K562 (cell line): ENCODE measurements around the gene CRYBB1. TPM values are rescaled to one million over a fixed set of nuclear protein-coding genes. Genes with fewer than 3 reads are reported as not detected.

ENCODE experiments used
- ATAC-seq: fragments of 200-7000 bp; cut with Tn5 transposase; 3 replicates; pipeline ENCODE4 v1.9.1; 2020; ENCODE audit warnings: moderate library complexity
- BruUV-seq: library from RNA; stranded (reverse); fragments of 400-500 nt; replicated peaks from 2 replicates; lab custom pipeline; 2021; lab: Mats Ljungman, UMichigan
- CTCF ChIA-PET: fragments of 300-600 bp; formaldehyde crosslinking; extraction: SDS; loops from one replicate; lab custom pipeline; 2021; ENCODE audit warnings: low intra/inter-chr PET ratio; lab: Yijun Ruan, JAX
- POLR2A ChIA-PET: fragments of 300-600, 350-650 bp; sonication (Branson Sonifier 250); formaldehyde crosslinking; extraction: SDS; loops from one replicate; lab custom pipeline; 2021; ENCODE audit warnings: antibody characterized with exemption, inconsistent platforms; lab: Yijun Ruan, JAX
- DNase-seq, 4 experiments: peaks; one replicate each; pipeline versions ENCODE4 v3.0.0 to v3.0.0-alpha.2; 2011 to 2018; ENCODE audit warnings: low spot score in 3 of 4, mixed read lengths in 3 of 4; ENCODE audit errors: extremely low read depth in 1 of 4
- FAIRE-seq: peaks from 2 replicates; lab custom pipeline; 2011; peaks lifted over from hg19 to GRCh38; lab: Jason Lieb, UNC
- H2AFZ ChIP-seq: 2 replicates; pipeline ENCODE4 v1.6.0; 2011; ENCODE audit warnings: low read depth, low read length, control low read depth, inconsistent platforms
- H3K27ac ChIP-seq: fragments of 200-600 bp; 3 replicates; pipeline ENCODE4 v1.8.0; 2011; ENCODE audit warnings: low read depth, mild to moderate bottlenecking, control low read depth, inconsistent platforms, low read length, moderate library complexity, mixed read lengths; ENCODE audit errors: extremely low read depth
- H3K27me3 ChIP-seq, 2 experiments: fragments of 300-600 bp in 1 of 2; 2 replicates in 1 of 2; 3 replicates in 1 of 2; pipeline versions ENCODE4 v1.6.0 to v1.8.0; 2011; ENCODE audit warnings: inconsistent platforms in 2 of 2, low read length in 2 of 2, mild to moderate bottlenecking in 1 of 2, mixed read lengths in 1 of 2, moderate library complexity in 1 of 2; ENCODE audit not compliant: control insufficient read depth in 2 of 2, insufficient read depth in 2 of 2
- H3K36me3 ChIP-seq: fragments of 300-600 bp; 3 replicates; pipeline ENCODE4 v1.8.0; 2011; ENCODE audit warnings: mild to moderate bottlenecking, low read length, inconsistent platforms; ENCODE audit not compliant: control insufficient read depth, insufficient read depth
- H3K4me1 ChIP-seq, 2 experiments: fragments of 200-600 bp in 1 of 2; replicated peaks in 1 of 2; 2 replicates in 1 of 2; 3 replicates in 1 of 2; pipeline versions ENCODE4 v1.5.1 to v1.8.0; 2011; ENCODE audit warnings: inconsistent platforms in 2 of 2, low read length in 2 of 2, mild to moderate bottlenecking in 1 of 2, mixed read lengths in 1 of 2, moderate library complexity in 1 of 2; ENCODE audit not compliant: control insufficient read depth in 2 of 2, insufficient read depth in 2 of 2
- H3K4me2 ChIP-seq: 2 replicates; pipeline ENCODE4 v1.6.1; 2011; ENCODE audit warnings: low read length, control low read depth, inconsistent platforms, mixed read lengths; ENCODE audit not compliant: insufficient read depth
- H3K4me3 ChIP-seq: fragments of 200-600 bp; sonication (generic), shearing (Covaris generic); 2 replicates; pipeline ENCODE4 v1.5.1; 2016; ENCODE audit warnings: control low read depth, inconsistent platforms
- H3K79me2 ChIP-seq: fragments of 200-600 bp; 3 replicates; pipeline ENCODE4 v1.8.0; 2011; ENCODE audit warnings: low read length, inconsistent platforms; ENCODE audit not compliant: control insufficient read depth, insufficient read depth
- H3K9ac ChIP-seq, 2 experiments: 2 replicates each; pipeline versions ENCODE4 v1.6.0 to v1.6.1; 2011; ENCODE audit warnings: low read depth in 2 of 2, low read length in 2 of 2, control low read depth in 1 of 2, inconsistent platforms in 1 of 2, mild to moderate bottlenecking in 1 of 2, mixed read lengths in 1 of 2; ENCODE audit not compliant: insufficient read depth in 1 of 2
- H3K9me1 ChIP-seq: one replicate; pipeline ENCODE4 v1.6.0; 2011; ENCODE audit warnings: inconsistent platforms, mild to moderate bottlenecking, low read length, moderate library complexity; ENCODE audit not compliant: control insufficient read depth, insufficient read depth
- H3K9me3 ChIP-seq: replicated peaks from 2 replicates; pipeline ENCODE4 v1.5.1; 2011; ENCODE audit warnings: low read depth, low read length, inconsistent platforms; ENCODE audit not compliant: control insufficient read depth, insufficient read depth
- H4K20me1 ChIP-seq: replicated peaks from 2 replicates; pipeline ENCODE4 v1.6.1; 2011; ENCODE audit warnings: low read length, inconsistent platforms, mixed read lengths; ENCODE audit not compliant: control insufficient read depth, insufficient read depth
- AFF4 ChIP-seq: sonication (generic); formaldehyde crosslinking; IDR thresholded peaks from 2 replicates; pipeline ENCODE4 v1.8.0; 2023; ENCODE audit warnings: mild to moderate bottlenecking, missing genetic modification reagents
- NCOA4 ChIP-seq: fragments of 450-650 bp; IDR thresholded peaks from 2 replicates; pipeline ENCODE4 v1.6.1; 2018; ENCODE audit warnings: mild to moderate bottlenecking; ENCODE audit not compliant: partially characterized antibody
- NFIC ChIP-seq: fragments of 450-650 bp; IDR thresholded peaks from 2 replicates; pipeline ENCODE4 v1.6.1; 2017; ENCODE audit warnings: mild to moderate bottlenecking, inconsistent platforms
- POLR2AphosphoS5 ChIP-seq: IDR thresholded peaks from 2 replicates; pipeline ENCODE4 v1.6.1; 2011; ENCODE audit warnings: mild to moderate bottlenecking, low read depth, low read length, moderate library complexity; ENCODE audit not compliant: control insufficient read depth, insufficient read depth
- POLR2G ChIP-seq: fragments of 200-400 bp; formaldehyde crosslinking; IDR thresholded peaks from 2 replicates; pipeline ENCODE4 v1.6.1; 2017; ENCODE audit warnings: low read depth, mild to moderate bottlenecking, antibody characterized with exemption, low read length, moderate library complexity
- RUNX1 ChIP-seq: sonication (generic); IDR thresholded peaks from 2 replicates; pipeline ENCODE4 v1.6.1; 2016; ENCODE audit warnings: antibody characterized with exemption, low read depth
- SIX5 ChIP-seq, 2 experiments: IDR thresholded peaks; 2 replicates each; pipeline ENCODE4 v1.6.1; 2011; ENCODE audit warnings: low read length in 2 of 2, borderline replicate concordance in 1 of 2, low read depth in 1 of 2, mild to moderate bottlenecking in 1 of 2, moderate library complexity in 1 of 2; ENCODE audit not compliant: insufficient read depth in 1 of 2
- SMARCA4 ChIP-seq: fragments of 450-650 bp; IDR thresholded peaks from 2 replicates; pipeline ENCODE4 v1.6.1; 2016
- SMC3 ChIP-seq: conservative IDR thresholded peaks from 2 replicates; pipeline ENCODE4 v1.6.1; 2011; ENCODE audit warnings: low read depth, low read length, improper control_type of control experiment; ENCODE audit not compliant: insufficient read depth
- ZBTB5 ChIP-seq: fragments of 450-650 bp; IDR thresholded peaks from 2 replicates; pipeline ENCODE4 v1.6.1; 2017; ENCODE audit warnings: antibody characterized with exemption
- ZBTB8A ChIP-seq: fragments of 450-650 bp; IDR thresholded peaks from 2 replicates; pipeline ENCODE4 v1.6.1; 2018; ENCODE audit warnings: mild to moderate bottlenecking, moderate library complexity; ENCODE audit not compliant: partially characterized antibody
- ZKSCAN3 ChIP-seq: fragments of 250-450 bp; sonication (Bioruptor Pico); IDR thresholded peaks from 2 replicates; pipeline ENCODE4 v1.4.0; 2020
- ZNF586 ChIP-seq: fragments of 450-650 bp; formaldehyde crosslinking; conservative IDR thresholded peaks from 2 replicates; pipeline ENCODE4 v1.4.0; 2020; ENCODE audit warnings: mild to moderate bottlenecking, moderate library complexity
- WGBS: fragments of 100-300 bp; shearing (Covaris generic); methylation state at CpG from one replicate; pipeline ENCODE4 v1.1.6; 2016; ENCODE audit warnings: low coverage, mixed read lengths; ENCODE audit not compliant: insufficient coverage; ENCODE audit errors: missing lambda C conversion rate; 5-methylcytosine and 5-hydroxymethylcytosine counted together
- in situ Hi-C: fragments of 300-500 bp; cut with MboI; formaldehyde crosslinking; loops from 4 replicates; pipeline ENCODE4 v1.15.0; 2018; ENCODE audit warnings: inconsistent platforms, mixed read lengths
- intact Hi-C: fragments of 100-400 bp; cut with micrococcal nuclease; formaldehyde crosslinking; loops from 2 replicates; pipeline ENCODE4 v1.14.2; 2022
- polyA plus RNA-seq, 8 experiments: library from polyadenylated mRNA; depleted of rRNA in 4 of 8; stranded (reverse) in 5 of 8; unstranded in 3 of 8; fragments of >200 nt; fragmentation: Nextera tagmentation in 2 of 8; fragmentation: Illumina TruSeq in 1 of 8; extraction: Ambion mirVana in 2 of 8; extraction: Trizol in 1 of 8; gene quantifications; 2 replicates each; pipeline versions ENCODE4 v1.2.1 to v1.2.3, GENCODE V29; 2011 to 2014; ENCODE audit warnings: inconsistent platforms in 1 of 8, missing spikeins in 1 of 8
- total RNA-seq, 7 experiments: library from RNA; depleted of rRNA in 6 of 7; stranded (reverse); fragments of >200 nt in 6 of 7; fragmentation: Illumina TruSeq in 2 of 7; extraction: Trizol in 2 of 7; gene quantifications; 2 replicates each; pipeline versions ENCODE4 v1.2.1 to v1.2.3, GENCODE V29; 2011 to 2021; ENCODE audit warnings: low replicate concordance in 1 of 7
- TF ChIP-seq, protein P1 (sequence below): sonication (generic); formaldehyde crosslinking; IDR thresholded peaks from 2 replicates; pipeline ENCODE4 v1.8.1; 2023; ENCODE audit warnings: mild to moderate bottlenecking, missing genetic modification reagents

Gene CRYBB1
- total and polyA plus RNA-seq, 9 of the 15 experiments (the other 6 are each of a cell fraction or from before 2014, with no cell fraction given), result 0.16 to 0.45 (median 0.33) TPM; not detected in 2

DNA sequence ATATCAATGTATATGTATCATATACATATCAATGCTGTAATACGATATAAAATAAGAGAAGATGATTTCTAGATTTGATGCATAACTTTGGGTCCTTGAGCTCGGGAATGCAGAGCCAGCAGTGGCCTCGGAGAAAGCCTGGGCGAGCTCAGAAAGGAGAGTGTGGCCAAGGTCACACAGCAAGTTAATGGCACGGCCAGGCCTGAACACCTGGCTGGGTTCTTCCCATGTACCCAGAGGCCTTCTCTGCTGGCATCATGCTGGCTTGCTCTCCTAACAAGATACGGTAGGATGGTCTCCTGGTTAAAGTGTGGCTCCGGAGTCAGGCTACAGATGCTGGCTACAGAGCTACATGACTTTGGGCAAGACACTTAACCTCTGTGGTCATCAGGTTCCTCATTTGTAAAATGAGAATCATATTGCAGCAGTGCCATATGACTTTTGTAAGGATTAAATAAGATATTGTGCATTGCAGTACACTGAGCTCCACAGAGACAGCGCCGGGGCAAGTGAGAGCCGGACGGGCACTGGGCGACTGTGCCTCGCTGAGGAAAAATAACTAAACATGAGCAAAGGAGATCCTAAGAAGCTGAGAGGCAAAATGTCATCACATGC lies 57.8 kb downstream of the CRYBB1 start:
- POLR2A ChIA-PET, result no interaction called here
- DNase-seq (no peak), FAIRE-seq (no peak), ATAC-seq (no peak)
- Histone ChIP-seq H3K27ac (no peak overlapping the region; the same call in 2 of the 3 replicates), H4K20me1 (peaks cover 32% of the 10 kb centered on the region), H3K9me3 (no peaks in the 10 kb centered on the region), H3K27me3 (no peaks in the 10 kb centered on the region), H3K36me3 (peaks cover 56% of the 10 kb centered on the region), H3K9ac (peak overlapping the region in 1 of 2 experiments; percentile 52; a peak in 2 of 4 replicates), H3K9me1 (peaks cover 5% of the 10 kb centered on the region), H2AFZ (no peak overlapping the region), H3K79me2 (peaks cover 93% of the 10 kb centered on the region), H3K4me2 (no peak overlapping the region), H3K4me3 (no peak overlapping the region), H3K4me1 (peaks cover 0 to 5% of the 10 kb centered on the region in 2 experiments; a peak in 2 of 5 replicates)
- in situ Hi-C loops (no loop called here), intact Hi-C loops (no loop called here)
- WGBS, result 87% methylated on average over 7 of the region's 13 CpGs
- CTCF ChIA-PET, result no interaction called here
- BruUV-seq, result no TSS peak
- no peak for TF ChIP-seq SMARCA4
- TF ChIP-seq, protein P1, sequence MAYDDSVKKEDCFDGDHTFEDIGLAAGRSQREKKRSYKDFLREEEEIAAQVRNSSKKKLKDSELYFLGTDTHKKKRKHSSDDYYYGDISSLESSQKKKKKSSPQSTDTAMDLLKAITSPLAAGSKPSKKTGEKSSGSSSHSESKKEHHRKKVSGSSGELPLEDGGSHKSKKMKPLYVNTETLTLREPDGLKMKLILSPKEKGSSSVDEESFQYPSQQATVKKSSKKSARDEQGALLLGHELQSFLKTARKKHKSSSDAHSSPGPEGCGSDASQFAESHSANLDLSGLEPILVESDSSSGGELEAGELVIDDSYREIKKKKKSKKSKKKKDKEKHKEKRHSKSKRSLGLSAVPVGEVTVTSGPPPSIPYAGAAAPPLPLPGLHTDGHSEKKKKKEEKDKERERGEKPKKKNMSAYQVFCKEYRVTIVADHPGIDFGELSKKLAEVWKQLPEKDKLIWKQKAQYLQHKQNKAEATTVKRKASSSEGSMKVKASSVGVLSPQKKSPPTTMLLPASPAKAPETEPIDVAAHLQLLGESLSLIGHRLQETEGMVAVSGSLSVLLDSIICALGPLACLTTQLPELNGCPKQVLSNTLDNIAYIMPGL, result no peak
- TF ChIP-seq SIX5 (IDR thresholded peaks at IDR 0.05; ENCODE audit: borderline replicate concordance in 1 of 2, insufficient read depth in 1 of 2, low read depth in 1 of 2, low read length in 2 of 2), result no peak
- no peak for TF ChIP-seq ZNF586
- TF ChIP-seq POLR2G, result no peak
- TF ChIP-seq NCOA4, result no peak
- no peak for TF ChIP-seq ZBTB8A
- TF ChIP-seq NFIC, result no peak
- TF ChIP-seq ZBTB5, result no peak
- no peak for TF ChIP-seq SMC3
- TF ChIP-seq POLR2AphosphoS5, result no peak
- TF ChIP-seq ZKSCAN3 (CRISPR knock-in tag), result no peak
- no peak for TF ChIP-seq AFF4 (CRISPR knock-in tag)
- no peak for TF ChIP-seq RUNX1
